K562 (cell line): ENCODE data around the gene TEX54. TPM values are rescaled to one million over a fixed set of nuclear protein-coding genes. Genes with fewer than 3 reads are reported as not detected.
A peak's percentile ranks its signal among the peaks of the same experiment; 100 is the strongest.

ENCODE experiments used
- GABPB2 ChIP-seq: fragments of 250-450 bp; sonication (Bioruptor Pico); conservative IDR thresholded peaks from 2 replicates; pipeline ENCODE4 v1.5.1; 2021; ENCODE audit warnings: mild to moderate bottlenecking
- GTF2E2 ChIP-seq: fragments of 200-800 bp; sonication (Bioruptor generic); IDR thresholded peaks from 2 replicates; pipeline ENCODE4 v1.6.1; 2016; ENCODE audit warnings: missing genetic modification characterization, missing compliant biosample characterization
- JUNB ChIP-seq: fragments of 450-650 bp; formaldehyde crosslinking; conservative IDR thresholded peaks from 2 replicates; pipeline ENCODE4 v1.4.0; 2020; ENCODE audit warnings: mild to moderate bottlenecking
- KLF13 ChIP-seq: fragments of 450-650 bp; IDR thresholded peaks from 2 replicates; pipeline ENCODE4 v1.6.1; 2016; ENCODE audit warnings: missing genetic modification characterization, low read depth, mild to moderate bottlenecking, missing compliant biosample characterization, moderate library complexity, borderline replicate concordance
- NFRKB ChIP-seq: fragments of 450-650 bp; IDR thresholded peaks from 2 replicates; pipeline ENCODE4 v1.6.1; 2016; ENCODE audit warnings: low read depth
- PRMT5 ChIP-seq: sonication (generic); formaldehyde crosslinking; IDR thresholded peaks from 2 replicates; pipeline ENCODE4 v1.5.0; 2020; ENCODE audit warnings: missing genetic modification reagents
- SIN3A ChIP-seq, 2 experiments: fragments of 150-350 bp in 1 of 2; IDR thresholded peaks; 2 replicates each; pipeline ENCODE4 v1.6.1; 2011 to 2016; ENCODE audit warnings: borderline replicate concordance in 2 of 2, low read depth in 2 of 2, low read length in 2 of 2, mild to moderate bottlenecking in 2 of 2, moderate library complexity in 2 of 2; ENCODE audit not compliant: control insufficient read depth in 1 of 2
- SREBF1 ChIP-seq: fragments of 150-350 bp; IDR thresholded peaks from 2 replicates; pipeline ENCODE4 v1.6.1; 2014; ENCODE audit warnings: antibody characterized with exemption, low read depth, low read length, borderline replicate concordance
- TBL1XR1 ChIP-seq, 2 experiments: IDR thresholded peaks; 2 replicates each; pipeline ENCODE4 v1.6.1; 2012; ENCODE audit warnings: improper control_type of control experiment in 2 of 2, low read length in 2 of 2, mild to moderate bottlenecking in 1 of 2
- TCF7 ChIP-seq: sonication (generic); IDR thresholded peaks from 2 replicates; pipeline ENCODE4 v1.6.1; 2016; ENCODE audit warnings: antibody characterized with exemption, borderline replicate concordance
- XRCC5 ChIP-seq: fragments of 200-400 bp; formaldehyde crosslinking; IDR thresholded peaks from 2 replicates; pipeline ENCODE4 v1.6.1; 2017; ENCODE audit warnings: low read depth, mild to moderate bottlenecking, low read length
- ZNF24 ChIP-seq: fragments of 450-650 bp; IDR thresholded peaks from 2 replicates; pipeline ENCODE4 v1.6.1; 2016
- polyA plus RNA-seq, 8 experiments: library from polyadenylated mRNA; depleted of rRNA in 4 of 8; stranded (reverse) in 5 of 8; unstranded in 3 of 8; fragments of >200 nt; fragmentation: Nextera tagmentation in 2 of 8; fragmentation: Illumina TruSeq in 1 of 8; extraction: Ambion mirVana in 2 of 8; extraction: Trizol in 1 of 8; gene quantifications; 2 replicates each; pipeline versions ENCODE4 v1.2.1 to v1.2.3, GENCODE V29; 2011 to 2014; ENCODE audit warnings: inconsistent platforms in 1 of 8, missing spikeins in 1 of 8
- total RNA-seq, 7 experiments: library from RNA; depleted of rRNA in 6 of 7; stranded (reverse); fragments of >200 nt in 6 of 7; fragmentation: Illumina TruSeq in 2 of 7; extraction: Trizol in 2 of 7; gene quantifications; 2 replicates each; pipeline versions ENCODE4 v1.2.1 to v1.2.3, GENCODE V29; 2011 to 2021; ENCODE audit warnings: low replicate concordance in 1 of 7
- TF ChIP-seq, protein P1 (sequence below): fragments of 450-650 bp; formaldehyde crosslinking; IDR thresholded peaks from 2 replicates; pipeline ENCODE4 v1.4.0; 2022; ENCODE audit warnings: missing genetic modification characterization
- TF ChIP-seq, protein P2 (sequence below): fragments of 250-450 bp; sonication (Bioruptor Pico); IDR thresholded peaks from 2 replicates; pipeline ENCODE4 v1.5.0; 2021; ENCODE audit warnings: mild to moderate bottlenecking, borderline replicate concordance
- TF ChIP-seq, protein P3 (sequence below), 3 experiments: fragments of 200-800 bp in 1 of 3; fragments of 250-450 bp in 1 of 3; fragments of 450-650 bp in 1 of 3; sonication (Bioruptor Pico) in 1 of 3; sonication (Bioruptor generic) in 1 of 3; formaldehyde crosslinking in 1 of 3; IDR thresholded peaks; 2 replicates each; pipeline versions ENCODE4 v1.6.1 to v1.8.0; 2016 to 2022; ENCODE audit warnings: mild to moderate bottlenecking in 2 of 3, missing genetic modification characterization in 2 of 3, missing compliant biosample characterization in 1 of 3, moderate library complexity in 1 of 3
- TF ChIP-seq, protein P4 (sequence below): fragments of 250-450 bp; sonication (Bioruptor Pico); IDR thresholded peaks from 2 replicates; pipeline ENCODE4 v1.9.0; 2021; ENCODE audit warnings: mild to moderate bottlenecking

TEX54 gene
- total and polyA plus RNA-seq, 9 of the 15 experiments (the other 6 are each of a cell fraction or from before 2014, with no cell fraction given): not detected

DNA sequence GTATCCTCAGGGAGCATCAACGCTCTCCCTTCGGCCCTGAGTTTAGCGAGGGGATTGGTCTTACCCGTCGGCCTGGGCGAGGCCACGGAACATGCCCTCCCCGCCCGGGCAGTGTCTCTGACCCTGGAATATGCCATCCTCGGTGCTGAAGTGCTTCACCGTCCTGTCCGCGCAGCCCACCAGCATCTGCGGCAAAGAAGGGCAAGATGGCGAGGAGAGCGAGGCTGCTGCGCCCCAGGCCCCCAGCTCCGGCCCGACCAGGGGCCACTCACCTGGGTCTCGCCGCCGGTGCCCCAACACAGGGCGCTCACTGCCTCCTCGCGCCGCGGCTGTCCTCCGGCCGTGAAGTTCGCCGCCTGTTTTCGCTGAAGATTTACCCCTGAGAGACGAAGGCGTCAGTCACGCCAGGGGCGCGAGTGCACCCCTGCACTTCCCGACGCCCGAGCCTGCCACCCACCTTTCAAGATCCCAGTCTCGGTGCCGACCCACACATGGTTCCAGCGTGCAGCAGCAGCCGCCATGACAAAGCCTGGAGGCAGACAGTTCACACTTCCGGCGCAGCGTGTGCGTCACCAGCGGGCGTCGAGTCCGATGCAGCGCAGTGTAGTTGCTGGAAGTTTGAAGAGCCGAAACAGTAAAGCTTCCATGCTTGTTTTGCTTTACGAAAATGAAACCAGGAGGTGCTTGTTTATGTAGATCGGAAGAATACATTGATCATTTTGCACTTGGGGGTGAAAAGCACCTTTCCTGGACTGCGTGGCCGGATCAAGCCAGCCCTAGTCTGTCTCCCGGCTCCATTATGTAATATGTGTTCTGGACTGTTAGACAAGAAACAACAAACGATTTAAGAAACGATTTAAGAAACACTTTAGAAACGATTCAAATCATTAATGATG lies 6.7 kb upstream of the TEX54 start, which contains the start of gene WDR74 (continued):
- TF ChIP-seq, protein P1, sequence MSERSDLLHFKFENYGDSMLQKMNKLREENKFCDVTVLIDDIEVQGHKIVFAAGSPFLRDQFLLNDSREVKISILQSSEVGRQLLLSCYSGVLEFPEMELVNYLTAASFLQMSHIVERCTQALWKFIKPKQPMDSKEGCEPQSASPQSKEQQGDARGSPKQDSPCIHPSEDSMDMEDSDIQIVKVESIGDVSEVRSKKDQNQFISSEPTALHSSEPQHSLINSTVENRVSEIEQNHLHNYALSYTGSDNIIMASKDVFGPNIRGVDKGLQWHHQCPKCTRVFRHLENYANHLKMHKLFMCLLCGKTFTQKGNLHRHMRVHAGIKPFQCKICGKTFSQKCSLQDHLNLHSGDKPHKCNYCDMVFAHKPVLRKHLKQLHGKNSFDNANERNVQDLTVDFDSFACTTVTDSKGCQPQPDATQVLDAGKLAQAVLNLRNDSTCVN (CRISPR knock-in tag): no peak
- TF ChIP-seq TBL1XR1 (IDR thresholded peaks at IDR 0.05; ENCODE audit: low read length in 2 of 2): peak; percentile 16 to 95; a peak in 2 of 4 replicates
- peak; percentile 94 for TF ChIP-seq NFRKB
- peak; percentile 74; the same call in 1 of the 2 replicates for TF ChIP-seq XRCC5
- TF ChIP-seq SIN3A (IDR thresholded peaks at IDR 0.05; ENCODE audit: borderline replicate concordance in 2 of 2, control insufficient read depth in 1 of 2, low read depth in 2 of 2, low read length in 2 of 2): peak; percentile 99 to 100
- TF ChIP-seq TCF7: peak; percentile 61; the same call in 1 of the 2 replicates
- no peak for TF ChIP-seq GABPB2 (CRISPR knock-in tag)
- TF ChIP-seq PRMT5: no peak
- no peak for TF ChIP-seq SREBF1
- no peak for TF ChIP-seq ZNF24
- TF ChIP-seq JUNB (CRISPR knock-in tag): no peak
- TF ChIP-seq, protein P2, sequence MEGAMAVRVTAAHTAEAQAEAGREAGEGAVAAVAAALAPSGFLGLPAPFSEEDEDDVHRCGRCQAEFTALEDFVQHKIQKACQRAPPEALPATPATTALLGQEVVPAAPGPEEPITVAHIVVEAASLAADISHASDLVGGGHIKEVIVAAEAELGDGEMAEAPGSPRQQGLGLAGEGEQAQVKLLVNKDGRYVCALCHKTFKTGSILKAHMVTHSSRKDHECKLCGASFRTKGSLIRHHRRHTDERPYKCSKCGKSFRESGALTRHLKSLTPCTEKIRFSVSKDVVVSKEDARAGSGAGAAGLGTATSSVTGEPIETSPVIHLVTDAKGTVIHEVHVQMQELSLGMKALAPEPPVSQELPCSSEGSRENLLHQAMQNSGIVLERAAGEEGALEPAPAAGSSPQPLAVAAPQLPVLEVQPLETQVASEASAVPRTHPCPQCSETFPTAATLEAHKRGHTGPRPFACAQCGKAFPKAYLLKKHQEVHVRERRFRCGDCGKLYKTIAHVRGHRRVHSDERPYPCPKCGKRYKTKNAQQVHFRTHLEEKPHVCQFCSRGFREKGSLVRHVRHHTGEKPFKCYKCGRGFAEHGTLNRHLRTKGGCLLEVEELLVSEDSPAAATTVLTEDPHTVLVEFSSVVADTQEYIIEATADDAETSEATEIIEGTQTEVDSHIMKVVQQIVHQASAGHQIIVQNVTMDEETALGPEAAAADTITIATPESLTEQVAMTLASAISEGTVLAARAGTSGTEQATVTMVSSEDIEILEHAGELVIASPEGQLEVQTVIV (CRISPR knock-in tag): no peak
- no peak for TF ChIP-seq GTF2E2 (tag)
- TF ChIP-seq, protein P3, sequence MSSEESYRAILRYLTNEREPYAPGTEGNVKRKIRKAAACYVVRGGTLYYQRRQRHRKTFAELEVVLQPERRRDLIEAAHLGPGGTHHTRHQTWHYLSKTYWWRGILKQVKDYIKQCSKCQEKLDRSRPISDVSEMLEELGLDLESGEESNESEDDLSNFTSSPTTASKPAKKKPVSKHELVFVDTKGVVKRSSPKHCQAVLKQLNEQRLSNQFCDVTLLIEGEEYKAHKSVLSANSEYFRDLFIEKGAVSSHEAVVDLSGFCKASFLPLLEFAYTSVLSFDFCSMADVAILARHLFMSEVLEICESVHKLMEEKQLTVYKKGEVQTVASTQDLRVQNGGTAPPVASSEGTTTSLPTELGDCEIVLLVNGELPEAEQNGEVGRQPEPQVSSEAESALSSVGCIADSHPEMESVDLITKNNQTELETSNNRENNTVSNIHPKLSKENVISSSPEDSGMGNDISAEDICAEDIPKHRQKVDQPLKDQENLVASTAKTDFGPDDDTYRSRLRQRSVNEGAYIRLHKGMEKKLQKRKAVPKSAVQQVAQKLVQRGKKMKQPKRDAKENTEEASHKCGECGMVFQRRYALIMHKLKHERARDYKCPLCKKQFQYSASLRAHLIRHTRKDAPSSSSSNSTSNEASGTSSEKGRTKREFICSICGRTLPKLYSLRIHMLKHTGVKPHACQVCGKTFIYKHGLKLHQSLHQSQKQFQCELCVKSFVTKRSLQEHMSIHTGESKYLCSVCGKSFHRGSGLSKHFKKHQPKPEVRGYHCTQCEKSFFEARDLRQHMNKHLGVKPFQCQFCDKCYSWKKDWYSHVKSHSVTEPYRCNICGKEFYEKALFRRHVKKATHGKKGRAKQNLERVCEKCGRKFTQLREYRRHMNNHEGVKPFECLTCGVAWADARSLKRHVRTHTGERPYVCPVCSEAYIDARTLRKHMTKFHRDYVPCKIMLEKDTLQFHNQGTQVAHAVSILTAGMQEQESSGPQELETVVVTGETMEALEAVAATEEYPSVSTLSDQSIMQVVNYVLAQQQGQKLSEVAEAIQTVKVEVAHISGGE (CRISPR knock-in tag; IDR thresholded peaks at IDR 0.05): peak in 1 of 3 experiments; percentile 55; a peak in 2 of 6 replicates
- TF ChIP-seq, protein P4, sequence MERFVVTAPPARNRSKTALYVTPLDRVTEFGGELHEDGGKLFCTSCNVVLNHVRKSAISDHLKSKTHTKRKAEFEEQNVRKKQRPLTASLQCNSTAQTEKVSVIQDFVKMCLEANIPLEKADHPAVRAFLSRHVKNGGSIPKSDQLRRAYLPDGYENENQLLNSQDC (CRISPR knock-in tag): no peak
- TF ChIP-seq KLF13: no peak
